ACC112 (cell line): ENCODE results near the gene R3HDM2.

Source experiments
- H2AFZ ChIP-seq: fragments of 200-600 bp; sonication (generic); one replicate; pipeline ENCODE4 v1.6.0; 2017; ENCODE audit warnings: antibody characterized with exemption, low read length; ENCODE audit not compliant: unreplicated experiment
- H3K27ac ChIP-seq: fragments of 200-600 bp; sonication (generic); 2 replicates; pipeline ENCODE4 v1.5.1; 2014; ENCODE audit warnings: low read depth, mild to moderate bottlenecking, antibody characterized with exemption, low read length, moderate library complexity
- H3K27me3 ChIP-seq: fragments of 200-600 bp; sonication (generic); 2 replicates; pipeline ENCODE4 v1.6.1; 2014; ENCODE audit warnings: mild to moderate bottlenecking, antibody characterized with exemption, low read length, moderate library complexity, mixed read lengths; ENCODE audit not compliant: insufficient read depth
- H3K36me3 ChIP-seq: fragments of 200-600 bp; sonication (generic); 2 replicates; pipeline ENCODE4 v1.6.1; 2016; ENCODE audit warnings: mild to moderate bottlenecking, antibody characterized with exemption, low read length, moderate library complexity, mixed read lengths; ENCODE audit not compliant: insufficient read depth
- H3K4me1 ChIP-seq: fragments of 200-600 bp; sonication (generic); one replicate; pipeline ENCODE4 v1.6.1; 2016; ENCODE audit warnings: low read length, mixed read lengths; ENCODE audit not compliant: insufficient read depth, unreplicated experiment, control insufficient read depth
- H3K4me3 ChIP-seq: fragments of 200-600 bp; sonication (generic); 2 replicates; pipeline ENCODE4 v1.5.1; 2014; ENCODE audit warnings: mild to moderate bottlenecking, low read depth, low read length
- H3K79me2 ChIP-seq: fragments of 200-600 bp; sonication (generic); one replicate; pipeline ENCODE4 v1.6.0; 2016; ENCODE audit warnings: low read length; ENCODE audit not compliant: control insufficient read depth, unreplicated experiment, insufficient read depth

Gene R3HDM2

GRCh38 chr12:57234233-57234570 lies 196.6 kb downstream of the R3HDM2 start:
- no peaks in the 10 kb centered on the region for H3K27me3 ChIP-seq
- H3K4me3 ChIP-seq = no peak overlapping the region
- H2AFZ ChIP-seq = no peak overlapping the region
- peaks cover 23% of the 10 kb centered on the region; the same call in 1 of the 2 replicates for H3K36me3 ChIP-seq
- H3K79me2 ChIP-seq = peaks cover 35% of the 10 kb centered on the region
- peak overlapping the region; percentile 81 for H3K27ac ChIP-seq
- peaks cover 45% of the 10 kb centered on the region for H3K4me1 ChIP-seq

GRCh38 chr12:57233357-57234232 lies 197.2 kb downstream of the R3HDM2 start:
- peaks cover 47% of the 10 kb centered on the region for H3K4me1 ChIP-seq
- H3K27ac ChIP-seq = peak overlapping the region; percentile 81
- no peaks in the 10 kb centered on the region for H3K27me3 ChIP-seq

GRCh38 chr12:57232156-57232756 lies 198.6 kb downstream of the R3HDM2 start:
- H3K79me2 ChIP-seq = peaks cover 35% of the 10 kb centered on the region
- peaks cover 23% of the 10 kb centered on the region; the same call in 1 of the 2 replicates for H3K36me3 ChIP-seq
- no peak overlapping the region for H3K27ac ChIP-seq
- no peaks in the 10 kb centered on the region for H3K27me3 ChIP-seq
- H3K4me1 ChIP-seq = peaks cover 51% of the 10 kb centered on the region
- H3K4me3 ChIP-seq = peak overlapping the region; percentile 86; the same call in 1 of the 2 replicates
- H2AFZ ChIP-seq = no peak overlapping the region

More at GRCh38 chr12:57233357-57234232, 197.2 kb downstream of the R3HDM2 start:
- H3K36me3 ChIP-seq = peaks cover 23% of the 10 kb centered on the region; the same call in 1 of the 2 replicates
- H3K4me3 ChIP-seq = no peak overlapping the region
- peaks cover 35% of the 10 kb centered on the region for H3K79me2 ChIP-seq
- no peak overlapping the region for H2AFZ ChIP-seq

- H3K4me1 ChIP-seq = peaks cover 54% of the 10 kb centered on the region
- peak overlapping the region; percentile 86 for H3K4me3 ChIP-seq
- no peak overlapping the region for H2AFZ ChIP-seq
- peak overlapping the region; percentile 93; the same call in 1 of the 2 replicates for H3K27ac ChIP-seq
- peaks cover 23% of the 10 kb centered on the region; the same call in 1 of the 2 replicates for H3K36me3 ChIP-seq
- no peaks in the 10 kb centered on the region for H3K27me3 ChIP-seq
- H3K79me2 ChIP-seq = peaks cover 35% of the 10 kb centered on the region
These were observed 199.4 kb downstream of the R3HDM2 start for GRCh38 chr12:57231276-57232021.

- no peaks in the 10 kb centered on the region for H3K27me3 ChIP-seq
- H2AFZ ChIP-seq = no peak overlapping the region
- peak overlapping the region; percentile 86 for H3K4me3 ChIP-seq
- H3K4me1 ChIP-seq = peaks cover 52% of the 10 kb centered on the region
- peak overlapping the region; percentile 93 for H3K27ac ChIP-seq
- H3K79me2 ChIP-seq = peaks cover 35% of the 10 kb centered on the region
- peaks cover 23% of the 10 kb centered on the region; the same call in 1 of the 2 replicates for H3K36me3 ChIP-seq
These were observed 200.3 kb downstream of the R3HDM2 start for GRCh38 chr12:57230381-57231155.

- H3K27ac ChIP-seq = peak within 1 kb of the TSS; percentile 93
- H3K36me3 ChIP-seq = peaks cover 23% of the 10 kb centered on the region; the same call in 1 of the 2 replicates
- no peaks in the 10 kb centered on the region for H3K27me3 ChIP-seq
- H3K4me3 ChIP-seq = peak within 1 kb of the TSS; percentile 86
- peak within 1 kb of the TSS; percentile 33 for H2AFZ ChIP-seq
- H3K4me1 ChIP-seq = peaks cover 47% of the 10 kb centered on the region
- H3K79me2 ChIP-seq = peaks cover 35% of the 10 kb centered on the region
These were observed 201.0 kb downstream of the R3HDM2 start, which contains the start of gene SHMT2 for GRCh38 chr12:57229634-57230380. SHMT2 (plus strand) TSS chr12:57229711; CDS start chr12:57229779, 68 bp downstream.

GRCh38 chr12:57229046-57229633 lies 201.7 kb downstream of the R3HDM2 start:
- peaks cover 35% of the 10 kb centered on the region for H3K79me2 ChIP-seq
- peaks cover 23% of the 10 kb centered on the region; the same call in 1 of the 2 replicates for H3K36me3 ChIP-seq
- peak overlapping the region; percentile 16 for H2AFZ ChIP-seq
- H3K4me3 ChIP-seq = peak overlapping the region; percentile 86
- peaks cover 40% of the 10 kb centered on the region for H3K4me1 ChIP-seq
- H3K27ac ChIP-seq = peak overlapping the region; percentile 93
- H3K27me3 ChIP-seq = no peaks in the 10 kb centered on the region

GRCh38 chr12:57227315-57228115 lies 203.3 kb downstream of the R3HDM2 start:
- Histone ChIP-seq H3K4me1 (peaks cover 29% of the 10 kb centered on the region), H3K36me3 (peaks cover 11% of the 10 kb centered on the region; the same call in 1 of the 2 replicates), H3K4me3 (peak overlapping the region; percentile 27), H3K27ac (no peak overlapping the region), H2AFZ (no peak overlapping the region), H3K79me2 (peaks cover 30% of the 10 kb centered on the region), H3K27me3 (no peaks in the 10 kb centered on the region)
